GM15510 (cell line): Measurements from ENCODE around the gene CES5A.

ENCODE experiments used
- POLR2A ChIP-seq: IDR thresholded peaks from 3 replicates; pipeline ENCODE4 v1.6.1; 2011; ENCODE audit warnings: borderline replicate concordance; ENCODE audit not compliant: insufficient read length; ENCODE audit errors: extremely low read depth

Gene CES5A

GRCh38 chr16:55846598-55847346, 28.4 kb downstream of the CES5A start:
- no peak for TF ChIP-seq POLR2A

DNA sequence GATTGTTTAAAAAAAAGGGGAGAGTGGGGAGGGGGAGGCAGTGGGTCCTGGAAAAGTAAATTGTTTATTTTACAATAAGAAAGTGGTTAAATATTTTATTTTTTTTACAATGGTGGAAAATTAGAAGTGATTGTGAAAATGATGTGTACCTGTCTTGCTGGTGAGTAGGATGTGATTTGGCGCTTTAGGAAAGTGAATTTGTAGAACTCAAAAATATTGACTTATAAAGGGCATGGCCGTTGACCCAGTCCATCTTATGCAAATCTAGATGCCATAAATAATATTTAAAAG, 32.1 kb downstream of the CES5A start:
- no peak for TF ChIP-seq POLR2A

DNA sequence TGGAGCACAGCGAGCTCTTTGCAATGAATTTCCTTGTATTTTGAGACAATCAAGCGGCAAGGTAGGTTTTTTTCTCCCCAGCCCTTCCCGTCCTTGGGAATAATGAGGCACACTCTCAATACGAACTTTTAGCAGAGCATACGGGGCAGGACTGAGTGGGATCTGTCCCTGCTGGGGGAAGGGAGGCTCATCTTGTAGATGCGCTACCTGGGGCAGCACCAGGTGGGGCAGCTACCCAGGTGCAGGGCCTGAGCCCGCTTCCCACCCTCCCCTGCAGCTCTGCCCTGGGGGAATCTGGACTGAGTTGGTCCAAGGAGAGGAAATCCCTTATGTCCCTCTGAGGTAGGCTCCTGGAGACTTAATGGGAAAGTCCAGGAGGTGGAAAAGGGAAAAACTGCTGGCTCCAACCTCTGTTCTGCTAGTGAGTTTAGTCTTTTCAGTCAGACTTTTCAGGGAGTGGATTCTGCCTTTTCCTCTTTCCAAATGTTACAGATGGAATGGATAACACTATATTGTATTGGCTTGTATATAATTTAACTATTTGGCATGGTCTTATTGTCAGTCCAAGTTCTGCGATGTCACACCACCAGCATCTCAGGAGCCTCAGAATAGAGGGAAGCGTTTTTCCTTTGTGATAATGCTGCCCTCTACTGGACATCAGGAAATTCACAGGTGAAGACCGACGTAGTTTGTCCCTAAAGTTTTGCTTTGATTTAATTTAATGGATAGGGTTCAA, 32.6 kb downstream of the CES5A start:
- TF ChIP-seq POLR2A, result no peak

- TF ChIP-seq POLR2A, result no peak
These were observed 36.1 kb downstream of the CES5A start for GRCh38 chr16:55839115-55839514.

DNA sequence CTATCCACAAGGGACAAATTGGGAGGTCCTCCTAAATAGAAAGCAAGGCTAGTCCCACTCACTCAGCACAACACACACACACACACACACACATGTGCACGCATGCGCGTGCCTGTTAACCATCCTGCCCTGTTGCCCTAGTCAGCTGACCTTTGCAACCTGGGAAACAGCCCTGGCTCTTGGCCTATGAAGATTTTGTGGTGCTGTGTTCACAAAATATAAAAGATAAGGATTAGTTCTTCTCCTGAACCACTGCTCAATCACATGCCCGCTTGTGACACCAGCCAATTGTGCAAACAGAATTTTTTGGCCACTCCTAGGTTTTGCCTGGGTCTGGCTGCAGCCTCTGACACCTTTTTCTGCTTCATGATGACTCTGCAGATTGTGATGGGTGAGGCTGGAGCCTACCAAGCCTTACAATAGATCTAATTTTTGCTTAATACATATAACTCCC, 39.0 kb downstream of the CES5A start:
- no peak for TF ChIP-seq POLR2A

- no peak for TF ChIP-seq POLR2A
These were observed 39.6 kb downstream of the CES5A start for GRCh38 chr16:55835581-55835980.

DNA sequence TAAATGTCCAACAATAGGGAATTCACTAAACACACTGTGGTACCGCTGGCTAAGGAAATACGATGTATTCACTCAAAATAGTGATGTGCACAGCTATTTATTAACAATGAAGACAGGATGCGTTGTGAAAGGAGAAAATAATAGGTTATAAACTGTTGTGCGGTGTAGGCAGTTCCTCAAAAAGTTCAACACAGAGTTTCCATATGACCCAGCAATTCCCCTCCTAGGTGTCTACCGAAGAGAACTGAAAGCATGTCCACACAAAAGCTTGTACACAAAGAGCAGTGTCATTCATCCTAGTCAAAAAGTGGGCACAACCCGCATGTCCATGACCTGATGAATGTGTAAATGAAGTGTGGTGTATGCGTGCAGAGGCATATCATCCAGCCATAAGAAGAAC, 41.1 kb downstream of the CES5A start:
- TF ChIP-seq POLR2A, result no peak

GRCh38 chr16:55832773-55833691, 42.1 kb downstream of the CES5A start, which contains the start of gene CES1:
Gene CES1 (minus strand): TSS chr16:55833096. CDS start chr16:55833055, 41 bp downstream.
- TF ChIP-seq POLR2A, result no peak

DNA sequence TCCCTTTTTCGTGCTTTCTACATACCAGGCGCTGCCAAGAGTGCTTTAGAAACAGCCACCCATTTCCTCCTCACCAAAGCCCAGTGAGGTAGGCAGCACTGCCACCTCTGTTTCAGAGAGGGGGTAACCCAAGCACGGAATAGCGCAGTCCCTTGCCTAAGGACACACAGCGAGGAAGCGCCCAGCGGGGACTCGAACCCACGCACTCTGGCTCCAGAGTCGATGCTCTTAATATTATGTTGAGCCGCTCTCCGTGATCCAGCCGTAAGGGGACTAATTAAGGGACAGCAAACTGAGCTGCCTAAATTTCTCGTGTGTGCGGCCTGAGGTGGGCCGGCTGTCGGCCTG, 42.8 kb downstream of the CES5A start:
- no peak for TF ChIP-seq POLR2A

- no peak for TF ChIP-seq POLR2A
These were observed 44.4 kb downstream of the CES5A start for GRCh38 chr16:55830658-55831294.

DNA sequence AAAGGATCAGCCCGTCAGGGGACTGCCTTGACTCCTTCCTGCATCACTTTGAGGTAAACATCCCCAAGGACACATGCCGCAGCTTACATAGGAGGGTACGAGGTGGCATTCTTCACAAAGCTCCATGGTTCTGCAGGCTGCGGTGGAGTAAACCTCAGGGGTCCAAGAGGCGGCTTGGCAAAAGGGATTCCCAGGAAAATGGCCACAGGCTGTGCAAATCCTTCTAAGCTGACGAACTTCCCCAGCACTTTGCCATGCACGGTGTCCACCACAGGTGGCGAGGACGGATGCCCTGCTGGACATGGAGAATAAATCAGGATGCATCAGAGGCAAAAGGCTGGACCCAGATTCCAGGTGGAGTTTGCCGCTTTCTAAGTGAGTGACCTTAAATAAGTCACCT, 46.5 kb downstream of the CES5A start:
- no peak for TF ChIP-seq POLR2A

GRCh38 chr16:55825115-55825728, 50.0 kb downstream of the CES5A start:
- no peak for TF ChIP-seq POLR2A

DNA sequence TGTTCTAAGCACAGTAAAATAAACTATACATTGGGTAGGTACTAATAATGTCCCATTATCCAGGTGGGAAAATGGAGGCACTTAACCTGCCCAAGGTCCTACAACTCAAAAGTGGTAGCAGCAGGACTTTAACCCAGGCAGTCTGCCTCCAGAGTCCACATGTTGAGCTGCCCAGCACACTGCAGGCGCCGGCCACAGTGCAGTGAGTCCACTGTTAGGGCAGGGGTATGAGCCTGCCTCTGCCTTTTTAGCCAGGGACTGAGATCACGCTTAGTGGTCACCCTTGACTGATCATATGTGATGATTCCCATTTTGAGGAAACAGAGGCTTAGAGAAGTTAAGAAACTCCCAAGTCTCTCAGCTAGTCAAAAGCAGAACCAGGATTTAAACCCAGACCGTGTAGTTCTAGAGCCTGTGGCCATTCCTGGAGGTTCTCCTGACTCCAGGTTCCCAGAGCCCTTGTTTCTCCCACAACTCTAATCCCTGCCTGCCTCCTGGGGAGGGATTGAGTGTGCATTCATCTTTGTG, 50.6 kb downstream of the CES5A start:
- no peak for TF ChIP-seq POLR2A

- no peak for TF ChIP-seq POLR2A
These were observed 52.8 kb downstream of the CES5A start for GRCh38 chr16:55822280-55822810.

DNA sequence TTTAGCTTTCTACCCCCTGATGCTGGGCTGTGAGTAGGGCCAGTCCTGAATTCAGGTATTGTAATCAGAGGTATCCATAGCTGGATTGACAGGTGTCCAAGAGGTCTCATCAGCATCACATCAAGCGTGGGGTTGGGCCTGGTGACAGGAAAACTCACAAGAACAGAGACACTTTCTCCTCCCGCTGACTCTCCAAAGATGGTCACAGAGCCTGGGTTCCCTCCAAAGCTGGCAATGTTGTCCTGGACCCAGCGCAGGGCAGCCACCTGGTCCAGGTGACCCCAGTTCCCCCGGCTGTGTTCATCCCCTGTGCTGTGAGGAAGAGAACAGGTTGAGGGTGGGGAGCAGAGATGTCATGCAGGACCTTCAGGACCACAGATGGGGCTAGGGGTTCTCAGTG, 54.0 kb downstream of the CES5A start:
- TF ChIP-seq POLR2A, result no peak

GRCh38 chr16:55820615-55821014, 54.6 kb downstream of the CES5A start:
- TF ChIP-seq POLR2A, result no peak
